DMS153 treated with DMSO at 0.1 percent for 48 hours (cell line): Measurements from ENCODE around the gene NHLH2.

Experiments used
- DNase-seq: peaks from one replicate; lab custom pipeline; 2025; ENCODE audit not compliant: unreplicated experiment; lab: John Stamatoyannopoulos, UW

NHLH2 gene

GRCh38 chr1:115838431-115839028 lies 2.4 kb downstream of the NHLH2 start:
- peak; percentile 8 for DNase-seq

GRCh38 chr1:115837740-115838421 lies 3.0 kb downstream of the NHLH2 start:
- DNase-seq, result peak; percentile 47

GRCh38 chr1:115837341-115837739 lies 3.6 kb downstream of the NHLH2 start:
- no peak for DNase-seq

- no peak for DNase-seq
These were observed 7.1 kb downstream of the NHLH2 start for GRCh38 chr1:115833856-115834255.

- no peak for DNase-seq
These were observed 8.3 kb downstream of the NHLH2 start for GRCh38 chr1:115832651-115833050.

GRCh38 chr1:115830963-115831362 lies 10.0 kb downstream of the NHLH2 start:
- DNase-seq, result no peak

GRCh38 chr1:115829947-115830346 lies 11.0 kb downstream of the NHLH2 start:
- no peak for DNase-seq

GRCh38 chr1:115829023-115829674 lies 11.8 kb downstream of the NHLH2 start:
- no peak for DNase-seq

GRCh38 chr1:115828101-115829022 lies 12.6 kb downstream of the NHLH2 start:
- DNase-seq, result no peak

GRCh38 chr1:115827452-115828044 lies 13.4 kb downstream of the NHLH2 start:
- no peak for DNase-seq

GRCh38 chr1:115826628-115827027 lies 14.3 kb downstream of the NHLH2 start:
- DNase-seq, result no peak

- DNase-seq, result no peak
These were observed 18.8 kb downstream of the NHLH2 start for GRCh38 chr1:115822117-115822516.

GRCh38 chr1:115815694-115816093 lies 25.2 kb downstream of the NHLH2 start:
- no peak for DNase-seq

GRCh38 chr1:115814685-115815398 lies 26.1 kb downstream of the NHLH2 start:
- DNase-seq, result no peak

GRCh38 chr1:115813727-115814126 lies 27.2 kb downstream of the NHLH2 start:
- DNase-seq, result no peak

GRCh38 chr1:115811140-115811828 lies 29.6 kb downstream of the NHLH2 start:
- no peak for DNase-seq

GRCh38 chr1:115810609-115811008 lies 30.3 kb downstream of the NHLH2 start:
- DNase-seq, result peak; percentile 12

- DNase-seq, result no peak
These were observed 31.1 kb downstream of the NHLH2 start for GRCh38 chr1:115809847-115810246.

GRCh38 chr1:115809076-115809475 lies 31.9 kb downstream of the NHLH2 start:
- no peak for DNase-seq

- DNase-seq, result peak; percentile 51
These were observed 33.2 kb downstream of the NHLH2 start for GRCh38 chr1:115807723-115808122.
